Muscle of leg (tissue), 11 donors: ENCODE measurements around the gene SOX10. TPM values are rescaled to one million over a fixed set of nuclear protein-coding genes. Genes with fewer than 3 reads are reported as not detected.
A peak's percentile ranks its signal among the peaks of the same experiment; 100 is the strongest.

Source experiments
- DNase-seq: peaks from one replicate; pipeline ENCODE4 v3.0.0; 2013
- H3K27ac ChIP-seq: one replicate; pipeline ENCODE4 v1.5.1; 2013; ENCODE audit warnings: mild to moderate bottlenecking, low read length, control low read depth
- H3K27me3 ChIP-seq: one replicate; pipeline ENCODE4 v1.6.1; 2013; ENCODE audit warnings: low read length; ENCODE audit not compliant: control insufficient read depth, insufficient read depth
- H3K36me3 ChIP-seq: one replicate; pipeline ENCODE4 v1.6.1; 2013; ENCODE audit warnings: low read length; ENCODE audit not compliant: control insufficient read depth, insufficient read depth
- H3K4me1 ChIP-seq: one replicate; pipeline ENCODE4 v1.6.1; 2013; ENCODE audit warnings: low read length; ENCODE audit not compliant: control insufficient read depth, insufficient read depth
- H3K4me3 ChIP-seq: one replicate; pipeline ENCODE4 v1.5.1; 2013; ENCODE audit warnings: low read length, control low read depth
- H3K9me3 ChIP-seq: replicated peaks from 2 replicates; pipeline ENCODE4 v1.6.1; 2013; ENCODE audit warnings: low read depth, low read length; ENCODE audit not compliant: control insufficient read depth
- WGBS: methylation state at CpG from one replicate; pipeline ENCODE4 v1.1.5; 2013; ENCODE audit warnings: missing lambda C conversion rate; ENCODE audit not compliant: insufficient coverage; 5-methylcytosine and 5-hydroxymethylcytosine counted together
- polyA plus RNA-seq, 8 donors: library from polyadenylated mRNA; unstranded; fragments of 120-200 nt; gene quantifications; one replicate each; pipeline versions ENCODE4 v1.2.1 to v1.2.3, GENCODE V29; 2013; ENCODE audit warnings: inconsistent platforms in 1 of 8, low replicate concordance in 1 of 8; ENCODE audit not compliant: insufficient read length in 8 of 8, insufficient read depth in 1 of 8
- total RNA-seq: library from RNA; stranded (reverse); fragments of 120-200 nt; gene quantifications from one replicate; pipeline ENCODE4 v1.2.4, GENCODE V29; 2013

SOX10 gene
- total and polyA plus RNA-seq, 9 donors = 2.2 to 19.8 (median 8.1) TPM

- Histone ChIP-seq H3K4me1 (peaks cover 49% of the 10 kb centered on the region), H3K9me3 (no peaks in the 10 kb centered on the region), H3K27ac (no peak overlapping the region), H3K36me3 (no peaks in the 10 kb centered on the region), H3K27me3 (no peaks in the 10 kb centered on the region), H3K4me3 (no peak overlapping the region)
- WGBS = 11% methylated on average over 3 of the region's 7 CpGs
- peak; percentile 31 for DNase-seq
Observed at GRCh38 chr22:37998543-37998942, 14.2 kb upstream of the SOX10 start.

GRCh38 chr22:37996515-37997246 is 12.3 kb upstream of the SOX10 start:
- Histone ChIP-seq H3K4me1 (peaks cover 49% of the 10 kb centered on the region), H3K27me3 (no peaks in the 10 kb centered on the region), H3K9me3 (no peaks in the 10 kb centered on the region), H3K27ac (no peak overlapping the region), H3K36me3 (no peaks in the 10 kb centered on the region), H3K4me3 (no peak overlapping the region)
- WGBS = 35% methylated on average over 2 of the region's 8 CpGs
- no peak for DNase-seq

GRCh38 chr22:37996079-37996478 is 11.7 kb upstream of the SOX10 start:
- Histone ChIP-seq H3K9me3 (no peaks in the 10 kb centered on the region), H3K27me3 (no peaks in the 10 kb centered on the region), H3K4me3 (no peak overlapping the region), H3K36me3 (no peaks in the 10 kb centered on the region), H3K4me1 (peaks cover 49% of the 10 kb centered on the region), H3K27ac (no peak overlapping the region)
- no peak for DNase-seq
- 40% methylated on average over 2 of the region's 4 CpGs for WGBS

GRCh38 chr22:37995460-37995859 is 11.1 kb upstream of the SOX10 start:
- Histone ChIP-seq H3K4me1 (peaks cover 52% of the 10 kb centered on the region), H3K36me3 (no peaks in the 10 kb centered on the region), H3K27me3 (no peaks in the 10 kb centered on the region), H3K27ac (no peak overlapping the region), H3K9me3 (no peaks in the 10 kb centered on the region), H3K4me3 (no peak overlapping the region)
- 50% methylated on average over 1 of the region's 4 CpGs for WGBS
- no peak for DNase-seq

- H3K4me3 ChIP-seq = no peak overlapping the region
- H3K9me3 ChIP-seq = no peaks in the 10 kb centered on the region
- H3K27me3 ChIP-seq = no peaks in the 10 kb centered on the region
- WGBS = 73% methylated on average over 6 of the region's 6 CpGs
- DNase-seq = no peak
- no peak overlapping the region for H3K27ac ChIP-seq
- no peaks in the 10 kb centered on the region for H3K36me3 ChIP-seq
- peaks cover 52% of the 10 kb centered on the region for H3K4me1 ChIP-seq
Observed at GRCh38 chr22:37994982-37995381, 10.6 kb upstream of the SOX10 start.

GRCh38 chr22:37994049-37994448 is 9.7 kb upstream of the SOX10 start:
- H3K27ac ChIP-seq = no peak overlapping the region
- H3K27me3 ChIP-seq = no peaks in the 10 kb centered on the region
- no peak for DNase-seq
- H3K4me3 ChIP-seq = no peak overlapping the region
- WGBS = 81% methylated on average over 2 of the region's 6 CpGs
- no peaks in the 10 kb centered on the region for H3K9me3 ChIP-seq
- no peaks in the 10 kb centered on the region for H3K36me3 ChIP-seq
- peaks cover 51% of the 10 kb centered on the region for H3K4me1 ChIP-seq

- WGBS = 69% methylated on average over 3 of the region's 6 CpGs
- Histone ChIP-seq H3K4me1 (peaks cover 30% of the 10 kb centered on the region), H3K4me3 (no peak overlapping the region), H3K27me3 (no peaks in the 10 kb centered on the region), H3K9me3 (no peaks in the 10 kb centered on the region), H3K27ac (no peak overlapping the region), H3K36me3 (peaks cover 8% of the 10 kb centered on the region)
- no peak for DNase-seq
Observed at GRCh38 chr22:37991731-37992442, 7.5 kb upstream of the SOX10 start.

- H3K4me3 ChIP-seq = no peak overlapping the region
Observed at GRCh38 chr22:37990862-37991261, 6.5 kb upstream of the SOX10 start.

GRCh38 chr22:37990301-37990700 is 5.9 kb upstream of the SOX10 start:
- no peaks in the 10 kb centered on the region for H3K27me3 ChIP-seq
- peak; percentile 73 for DNase-seq
- WGBS = 68% methylated on average over 3 of the region's 5 CpGs
- H3K4me3 ChIP-seq = no peak overlapping the region
- H3K4me1 ChIP-seq = peaks cover 18% of the 10 kb centered on the region
- no peaks in the 10 kb centered on the region for H3K9me3 ChIP-seq
- H3K36me3 ChIP-seq = peaks cover 14% of the 10 kb centered on the region
- no peak overlapping the region for H3K27ac ChIP-seq

More at GRCh38 chr22:37990862-37991261, 6.5 kb upstream of the SOX10 start:
- DNase-seq = no peak
- WGBS = 100% methylated on average over 1 of the region's 7 CpGs
- Histone ChIP-seq H3K4me1 (peaks cover 20% of the 10 kb centered on the region), H3K27me3 (no peaks in the 10 kb centered on the region), H3K36me3 (peaks cover 14% of the 10 kb centered on the region), H3K9me3 (no peaks in the 10 kb centered on the region), H3K27ac (no peak overlapping the region)

GRCh38 chr22:37989146-37990045 is 5.0 kb upstream of the SOX10 start:
- Histone ChIP-seq H3K36me3 (peaks cover 14% of the 10 kb centered on the region), H3K9me3 (no peaks in the 10 kb centered on the region), H3K4me1 (peaks cover 18% of the 10 kb centered on the region), H3K27me3 (no peaks in the 10 kb centered on the region), H3K27ac (peak overlapping the region; percentile 9), H3K4me3 (no peak overlapping the region)
- no peak for DNase-seq
- WGBS = 92% methylated on average over 11 of the region's 14 CpGs
